Esophagus muscularis mucosa (tissue), 4 donors: ENCODE results near the gene FAAP20. TPM values are rescaled to one million over a fixed set of nuclear protein-coding genes. Genes with fewer than 3 reads are reported as not detected.

ENCODE experiments used
- DNase-seq: peaks from one replicate; pipeline ENCODE4 v3.0.0-alpha.2; 2017; ENCODE audit errors: extremely low spot score
- H3K27ac ChIP-seq, 4 donors: fragments of 200-600 bp; sonication (generic); replicated peaks in 1 of 4; 1 replicate in 3 of 4; 2 replicates in 1 of 4; pipeline ENCODE4 v1.5.1; 2016 to 2019; ENCODE audit warnings: mild to moderate bottlenecking in 1 of 4
- H3K27me3 ChIP-seq, 4 donors: fragments of 200-600 bp; sonication (generic); one replicate each; pipeline versions ENCODE4 v1.5.1 to v1.6.0; 2016 to 2019
- H3K36me3 ChIP-seq, 4 donors: fragments of 200-600 bp; sonication (generic); one replicate each; pipeline ENCODE4 v1.5.1; 2016 to 2019
- H3K4me1 ChIP-seq, 4 donors: fragments of 200-600 bp; sonication (generic); one replicate each; pipeline ENCODE4 v1.5.1; 2016 to 2019
- H3K4me3 ChIP-seq, 4 donors: fragments of 200-600 bp; sonication (generic); 1 replicate in 2 of 4; 2 replicates in 2 of 4; pipeline ENCODE4 v1.5.1; 2016 to 2019; ENCODE audit warnings: mild to moderate bottlenecking in 4 of 4, moderate library complexity in 1 of 4
- H3K9me3 ChIP-seq, 4 donors: fragments of 200-600 bp; sonication (generic); 1 replicate in 3 of 4; 2 replicates in 1 of 4; pipeline ENCODE4 v1.5.1; 2016 to 2019
- CTCF ChIP-seq, 3 experiments: fragments of 200-600 bp in 2 of 3; fragments of 450-650 bp in 1 of 3; sonication (generic) in 2 of 3; IDR thresholded peaks; one replicate each; pipeline ENCODE4 v1.5.1; 2017 to 2019; ENCODE audit warnings: antibody characterized with exemption in 3 of 3, mild to moderate bottlenecking in 2 of 3, moderate library complexity in 1 of 3
- EP300 ChIP-seq: sonication (generic); formaldehyde crosslinking; IDR thresholded peaks from one replicate; pipeline ENCODE4 v1.6.1; 2017; ENCODE audit warnings: antibody characterized with exemption
- POLR2A ChIP-seq: fragments of 450-650 bp; IDR thresholded peaks from one replicate; pipeline ENCODE4 v1.6.1; 2017; ENCODE audit warnings: antibody characterized with exemption, moderate library complexity, mild to moderate bottlenecking, low read depth
- POLR2AphosphoS5 ChIP-seq, 2 donors: sonication (generic); formaldehyde crosslinking; IDR thresholded peaks; one replicate each; pipeline ENCODE4 v1.6.1; 2017; ENCODE audit warnings: antibody characterized with exemption in 2 of 2
- WGBS: methylation state at CpG from one replicate; pipeline ENCODE4 v1.1.5; 2018; 5-methylcytosine and 5-hydroxymethylcytosine counted together
- intact Hi-C: fragments of 100-400 bp; cut with DNase I; formaldehyde crosslinking; loops from one replicate; pipeline ENCODE4 v1.15.1; 2023
- total RNA-seq, 4 donors: library from RNA; depleted of rRNA; stranded (reverse); fragments of >200 nt; gene quantifications; one replicate each; pipeline versions ENCODE4 v1.1.0 to v1.2.1, GENCODE V29; 2016

Gene FAAP20
- total RNA-seq, 4 donors from 2014 or later, result 37.9 to 81.7 (median 55.7) TPM

- Histone ChIP-seq H3K4me3 (no peak overlapping the region), H3K4me1 (peaks cover 49 to 71% (median 67%) of the 10 kb centered on the region in 4 donors), H3K9me3 (no peaks in the 10 kb centered on the region), H3K27ac (no peak overlapping the region), H3K36me3 (no peaks in the 10 kb centered on the region), H3K27me3 (no peaks in the 10 kb centered on the region)
- TF ChIP-seq EP300 (no peak), CTCF (IDR thresholded peaks at IDR 0.05) (no peak), POLR2AphosphoS5 (IDR thresholded peaks at IDR 0.05) (no peak), POLR2A (no peak)
- no peak for DNase-seq
- WGBS, result 88% methylated on average over 8 of the region's 9 CpGs
- intact Hi-C loops, result no loop called here
Observed at GRCh38 chr1:2202008-2202575, 7.5 kb upstream of the FAAP20 start.

- Histone ChIP-seq H3K9me3 (no peaks in the 10 kb centered on the region), H3K4me1 (peaks cover 43 to 63% (median 58%) of the 10 kb centered on the region in 4 donors), H3K36me3 (no peaks in the 10 kb centered on the region), H3K27ac (no peak overlapping the region), H3K4me3 (no peak overlapping the region), H3K27me3 (no peaks in the 10 kb centered on the region)
- TF ChIP-seq POLR2AphosphoS5 (IDR thresholded peaks at IDR 0.05) (no peak), EP300 (no peak), CTCF (IDR thresholded peaks at IDR 0.05) (no peak), POLR2A (no peak)
- DNase-seq, result no peak
- WGBS, result 89% methylated on average over 8 of the region's 14 CpGs
- intact Hi-C loops, result no loop called here
Observed at GRCh38 chr1:2201062-2201461, 6.5 kb upstream of the FAAP20 start.

- intact Hi-C loops, result no loop called here
- peaks cover 43 to 63% (median 58%) of the 10 kb centered on the region in 4 donors for H3K4me1 ChIP-seq
- 69% methylated on average over 14 of the region's 21 CpGs for WGBS
- peak overlapping the region in 3 of 4 donors; percentile 88 to 98 (median 90) for H3K27ac ChIP-seq
- no peaks in the 10 kb centered on the region for H3K9me3 ChIP-seq
- peak overlapping the region in 1 of 4 donors; percentile 53 for H3K4me3 ChIP-seq
- no peaks in the 10 kb centered on the region for H3K36me3 ChIP-seq
- no peak for TF ChIP-seq POLR2A
- TF ChIP-seq EP300, result no peak
- TF ChIP-seq CTCF (IDR thresholded peaks at IDR 0.05), result no peak
- no peak for TF ChIP-seq POLR2AphosphoS5 (IDR thresholded peaks at IDR 0.05)
- no peak for DNase-seq
- no peaks in the 10 kb centered on the region for H3K27me3 ChIP-seq
Observed at GRCh38 chr1:2200308-2200943, 5.9 kb upstream of the FAAP20 start.

GRCh38 chr1:2199042-2199810, 4.7 kb upstream of the FAAP20 start:
- no peaks in the 10 kb centered on the region for H3K27me3 ChIP-seq
- no peaks in the 10 kb centered on the region for H3K9me3 ChIP-seq
- H3K27ac ChIP-seq, result peak overlapping the region; percentile 85 to 98 (median 89)
- H3K4me1 ChIP-seq, result peaks cover 40 to 64% (median 57%) of the 10 kb centered on the region in 4 donors
- 4% methylated on average over 12 of the region's 24 CpGs for WGBS
- peak overlapping the region; percentile 44 to 60 (median 52) for H3K4me3 ChIP-seq
- DNase-seq, result peak; percentile 99
- no peaks in the 10 kb centered on the region for H3K36me3 ChIP-seq
- TF ChIP-seq POLR2A, result peak; percentile 54
- peak; percentile 83 to 96 for TF ChIP-seq POLR2AphosphoS5 (IDR thresholded peaks at IDR 0.05)
- TF ChIP-seq EP300, result no peak
- peak in 1 of 3 experiments; percentile 11 for TF ChIP-seq CTCF (IDR thresholded peaks at IDR 0.05)
- intact Hi-C loops, result loop anchor here (5.0 kb wide), 1 partner anchor 33 kb away; no protein-coding TSS in a partner anchor
